NCI-H345 treated with DMSO at 0.1 percent for 48 hours (cell line): ENCODE measurements around the gene UBE2D4.
"Not testable (repeated sequence)": the region's sequence is repeated elsewhere in the genome, so short reads cannot be mapped to it uniquely, and the experiment has no call there.

Source experiments
- DNase-seq: peaks from one replicate; lab custom pipeline; 2025; ENCODE audit not compliant: unreplicated experiment; lab: John Stamatoyannopoulos, UW

Gene UBE2D4

GRCh38 chr7:43960933-43961332, 34.7 kb downstream of the UBE2D4 start:
- no peak for DNase-seq

GRCh38 chr7:43966392-43966791, 40.2 kb downstream of the UBE2D4 start:
- DNase-seq, result not testable (repeated sequence)

- DNase-seq, result not testable (repeated sequence)
Measured at GRCh38 chr7:43968172-43969040, 42.2 kb downstream of the UBE2D4 start.

- not testable (repeated sequence) for DNase-seq
Measured at GRCh38 chr7:43969586-43969985, 43.4 kb downstream of the UBE2D4 start.

- DNase-seq, result not testable (repeated sequence)
Measured at GRCh38 chr7:43970698-43971097, 44.5 kb downstream of the UBE2D4 start.

- DNase-seq, result not testable (repeated sequence)
Measured at GRCh38 chr7:43974033-43974573, 47.9 kb downstream of the UBE2D4 start.

- not testable (repeated sequence) for DNase-seq
Measured at GRCh38 chr7:43974725-43975482, 48.7 kb downstream of the UBE2D4 start.

- no peak for DNase-seq
Measured at GRCh38 chr7:43977525-43977924, 51.3 kb downstream of the UBE2D4 start.

GRCh38 chr7:43978102-43978501, 51.9 kb downstream of the UBE2D4 start:
- not testable (repeated sequence) for DNase-seq

- DNase-seq, result not testable (repeated sequence)
Measured at GRCh38 chr7:43982848-43983247, 56.6 kb downstream of the UBE2D4 start.

GRCh38 chr7:43983736-43984135, 57.5 kb downstream of the UBE2D4 start:
- DNase-seq, result not testable (repeated sequence)

- not testable (repeated sequence) for DNase-seq
Measured at GRCh38 chr7:43985904-43986864, 59.9 kb downstream of the UBE2D4 start.

GRCh38 chr7:43987476-43987875, 61.2 kb downstream of the UBE2D4 start:
- DNase-seq, result not testable (repeated sequence)

- not testable (repeated sequence) for DNase-seq
Measured at GRCh38 chr7:43990011-43990585, 63.9 kb downstream of the UBE2D4 start.

GRCh38 chr7:43990829-43991228, 64.6 kb downstream of the UBE2D4 start:
- DNase-seq, result not testable (repeated sequence)

GRCh38 chr7:43992896-43993295, 66.7 kb downstream of the UBE2D4 start:
- not testable (repeated sequence) for DNase-seq

- not testable (repeated sequence) for DNase-seq
Measured at GRCh38 chr7:43994681-43995080, 68.4 kb downstream of the UBE2D4 start.

GRCh38 chr7:43997532-43997931, 71.3 kb downstream of the UBE2D4 start, which contains the start of gene SPDYE1:
Gene SPDYE1, plus strand, starts transcription at chr7:43997897. Its CDS starts 2,053 bp downstream, at chr7:43999950.
- not testable (repeated sequence) for DNase-seq
